Breast epithelium (tissue), 4 donors: ENCODE data around the gene WDFY2. TPM values are rescaled to one million over a fixed set of nuclear protein-coding genes. Genes with fewer than 3 reads are reported as not detected.

ENCODE experiments used
- DNase-seq, 2 donors: peaks; one replicate each; pipeline ENCODE4 v3.0.0-alpha.2; 2019; ENCODE audit warnings: low spot score in 2 of 2
- H3K27ac ChIP-seq, 2 donors: fragments of 200-600 bp; sonication (generic) in 1 of 2; one replicate each; pipeline ENCODE4 v1.5.1; 2016 to 2019; ENCODE audit warnings: mild to moderate bottlenecking in 1 of 2
- H3K27me3 ChIP-seq, 2 donors: fragments of 200-600 bp; sonication (generic) in 1 of 2; one replicate each; pipeline versions ENCODE4 v1.5.1 to v1.6.0; 2017 to 2019; ENCODE audit warnings: control low read depth in 1 of 2, mild to moderate bottlenecking in 1 of 2
- H3K36me3 ChIP-seq: fragments of 200-600 bp; one replicate; pipeline ENCODE4 v1.5.1; 2019
- H3K4me1 ChIP-seq, 2 donors: fragments of 200-600 bp; sonication (generic); one replicate each; pipeline ENCODE4 v1.5.1; 2016 to 2019; ENCODE audit warnings: control low read depth in 1 of 2
- H3K4me3 ChIP-seq, 3 donors: fragments of 200-600 bp; sonication (generic); 1 replicate in 2 of 3; 2 replicates in 1 of 3; pipeline ENCODE4 v1.5.1; 2016 to 2019; ENCODE audit warnings: mild to moderate bottlenecking in 3 of 3, moderate library complexity in 2 of 3
- H3K9me3 ChIP-seq, 2 donors: fragments of 200-600 bp; sonication (generic) in 1 of 2; one replicate each; pipeline ENCODE4 v1.5.1; 2016 to 2019; ENCODE audit warnings: control low read depth in 1 of 2
- POLR2A ChIP-seq: fragments of 450-650 bp; IDR thresholded peaks from one replicate; pipeline ENCODE4 v1.6.1; 2016; ENCODE audit warnings: antibody characterized with exemption, mild to moderate bottlenecking, moderate library complexity
- POLR2AphosphoS5 ChIP-seq, 3 donors: sonication (generic); formaldehyde crosslinking; IDR thresholded peaks; one replicate each; pipeline ENCODE4 v1.6.1; 2017; ENCODE audit warnings: antibody characterized with exemption in 3 of 3
- intact Hi-C: fragments of 100-400 bp; cut with DNase I; formaldehyde crosslinking; loops from one replicate; pipeline ENCODE4 v1.15.1; 2023; ENCODE audit warnings: low total_unique reads
- total RNA-seq, 3 donors: library from RNA; depleted of rRNA; stranded (reverse); fragments of >200 nt; gene quantifications; one replicate each; pipeline ENCODE4 v1.1.0, GENCODE V29; 2016
- TF ChIP-seq, protein P1 (sequence below), 3 donors: fragments of 450-650 bp; IDR thresholded peaks; one replicate each; pipeline ENCODE4 v1.5.1; 2016 to 2017; ENCODE audit warnings: antibody characterized with exemption in 3 of 3, mild to moderate bottlenecking in 3 of 3, moderate library complexity in 3 of 3

WDFY2 gene
- total RNA-seq, 3 donors from 2014 or later, result 21.0 to 27.7 (median 21.4) TPM

DNA sequence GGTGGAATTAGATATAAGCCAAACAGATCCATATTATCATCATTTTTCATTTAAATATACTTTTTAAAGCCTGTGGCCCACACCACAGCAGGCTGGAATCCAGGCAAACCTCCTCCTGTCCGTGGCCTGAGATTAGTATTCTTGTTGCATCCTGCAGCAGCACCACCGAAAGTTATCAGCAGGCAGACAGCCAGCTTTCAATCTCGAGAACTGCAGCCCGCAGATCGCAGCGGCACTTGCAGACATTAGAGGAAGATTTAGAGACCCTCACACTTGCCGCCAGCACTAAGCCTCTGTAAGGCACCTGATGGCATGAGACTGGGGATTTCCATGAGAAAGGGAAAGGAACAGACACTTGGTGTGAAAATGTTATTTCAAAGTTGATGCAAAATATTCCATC, 212.3 kb downstream of the WDFY2 start:
- TF ChIP-seq, protein P1, sequence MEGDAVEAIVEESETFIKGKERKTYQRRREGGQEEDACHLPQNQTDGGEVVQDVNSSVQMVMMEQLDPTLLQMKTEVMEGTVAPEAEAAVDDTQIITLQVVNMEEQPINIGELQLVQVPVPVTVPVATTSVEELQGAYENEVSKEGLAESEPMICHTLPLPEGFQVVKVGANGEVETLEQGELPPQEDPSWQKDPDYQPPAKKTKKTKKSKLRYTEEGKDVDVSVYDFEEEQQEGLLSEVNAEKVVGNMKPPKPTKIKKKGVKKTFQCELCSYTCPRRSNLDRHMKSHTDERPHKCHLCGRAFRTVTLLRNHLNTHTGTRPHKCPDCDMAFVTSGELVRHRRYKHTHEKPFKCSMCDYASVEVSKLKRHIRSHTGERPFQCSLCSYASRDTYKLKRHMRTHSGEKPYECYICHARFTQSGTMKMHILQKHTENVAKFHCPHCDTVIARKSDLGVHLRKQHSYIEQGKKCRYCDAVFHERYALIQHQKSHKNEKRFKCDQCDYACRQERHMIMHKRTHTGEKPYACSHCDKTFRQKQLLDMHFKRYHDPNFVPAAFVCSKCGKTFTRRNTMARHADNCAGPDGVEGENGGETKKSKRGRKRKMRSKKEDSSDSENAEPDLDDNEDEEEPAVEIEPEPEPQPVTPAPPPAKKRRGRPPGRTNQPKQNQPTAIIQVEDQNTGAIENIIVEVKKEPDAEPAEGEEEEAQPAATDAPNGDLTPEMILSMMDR (IDR thresholded peaks at IDR 0.05), result no peak
- TF ChIP-seq POLR2A (no peak), POLR2AphosphoS5 (IDR thresholded peaks at IDR 0.05) (no peak)
- Histone ChIP-seq H3K9me3 (no peaks in the 10 kb centered on the region), H3K36me3 (no peaks in the 10 kb centered on the region), H3K27ac (no peak overlapping the region), H3K27me3 (no peaks in the 10 kb centered on the region), H3K4me3 (no peak overlapping the region), H3K4me1 (peaks cover 0 to under 1% of the 10 kb centered on the region in 2 donors)
- DNase-seq, result no peak
- intact Hi-C loops, result no loop called here

DNA sequence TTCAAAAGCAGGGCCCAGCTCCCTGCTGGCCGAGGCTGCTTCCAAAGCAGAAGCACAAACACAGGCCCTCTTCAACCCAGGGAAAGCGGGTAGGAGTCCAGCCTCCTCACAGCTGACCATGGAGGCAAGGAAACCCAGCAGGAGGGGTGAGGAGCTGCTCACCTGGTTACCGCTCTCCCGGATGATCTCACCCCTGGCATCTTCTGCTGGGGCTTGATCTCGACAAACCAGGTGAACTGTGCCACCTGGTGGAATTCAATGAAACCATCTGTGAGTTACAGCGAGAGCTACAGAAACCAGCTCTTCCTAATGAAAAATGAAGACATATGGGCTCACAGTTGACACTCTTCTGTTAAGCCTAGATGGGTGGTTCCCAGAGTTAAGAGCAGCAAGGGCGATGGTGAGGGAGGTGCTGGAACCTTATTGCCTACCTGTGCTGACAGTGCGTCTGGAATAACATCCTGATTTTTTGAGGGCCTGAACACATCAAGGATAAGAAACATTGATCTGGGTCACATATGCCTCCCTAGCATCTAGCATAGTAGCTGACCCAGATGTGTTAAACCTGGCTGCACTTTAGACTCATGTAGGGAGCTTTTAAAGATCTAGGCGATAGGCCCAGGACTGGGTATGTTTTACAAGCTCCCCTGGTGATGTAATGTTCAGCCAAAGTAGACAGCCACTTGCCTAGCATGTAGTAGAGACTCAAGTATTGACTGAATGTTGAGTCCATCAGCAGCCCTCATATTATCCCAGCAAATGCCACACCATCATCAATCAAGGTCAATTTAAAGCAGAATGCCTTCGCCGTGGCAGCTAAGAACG, 213.6 kb downstream of the WDFY2 start:
- peak in 1 of 2 donors; percentile 80 for DNase-seq
- H3K4me3 ChIP-seq, result no peak overlapping the region
- no peaks in the 10 kb centered on the region for H3K9me3 ChIP-seq
- peaks cover 6 to 14% of the 10 kb centered on the region in 2 donors for H3K4me1 ChIP-seq
- intact Hi-C loops, result no loop called here
- H3K36me3 ChIP-seq, result no peaks in the 10 kb centered on the region
- no peak overlapping the region for H3K27ac ChIP-seq
- no peaks in the 10 kb centered on the region for H3K27me3 ChIP-seq
- TF ChIP-seq POLR2AphosphoS5 (IDR thresholded peaks at IDR 0.05), result no peak
- TF ChIP-seq, protein P1 (IDR thresholded peaks at IDR 0.05), result peak; percentile 33 to 80 (median 56)

DNA sequence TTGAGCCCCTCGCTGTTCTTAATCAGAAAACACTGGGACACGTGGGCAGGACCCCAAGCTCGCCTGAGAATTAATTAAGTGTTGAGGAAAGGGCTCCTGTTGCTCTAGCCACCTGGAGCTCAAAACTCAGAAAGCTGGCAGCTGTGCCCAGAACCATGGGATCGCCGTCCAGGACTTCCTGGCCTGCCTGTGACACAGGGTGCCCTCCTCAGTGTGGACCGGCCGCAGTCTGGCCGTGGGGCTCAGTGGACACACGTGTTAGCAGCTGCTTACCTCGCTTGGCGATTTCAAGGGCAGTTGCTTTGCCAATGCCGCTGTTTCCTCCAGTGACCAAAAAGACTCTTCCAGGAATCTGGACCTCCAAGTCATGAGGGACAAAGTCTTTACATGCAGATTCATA, 215.0 kb downstream of the WDFY2 start:
- Histone ChIP-seq H3K36me3 (no peaks in the 10 kb centered on the region), H3K9me3 (no peaks in the 10 kb centered on the region), H3K27me3 (no peaks in the 10 kb centered on the region), H3K27ac (no peak overlapping the region), H3K4me1 (peaks cover 6 to 19% of the 10 kb centered on the region in 2 donors), H3K4me3 (no peak overlapping the region)
- TF ChIP-seq, protein P1 (IDR thresholded peaks at IDR 0.05), result no peak
- TF ChIP-seq POLR2AphosphoS5 (IDR thresholded peaks at IDR 0.05) (no peak), POLR2A (no peak)
- intact Hi-C loops, result no loop called here
- DNase-seq, result no peak

DNA sequence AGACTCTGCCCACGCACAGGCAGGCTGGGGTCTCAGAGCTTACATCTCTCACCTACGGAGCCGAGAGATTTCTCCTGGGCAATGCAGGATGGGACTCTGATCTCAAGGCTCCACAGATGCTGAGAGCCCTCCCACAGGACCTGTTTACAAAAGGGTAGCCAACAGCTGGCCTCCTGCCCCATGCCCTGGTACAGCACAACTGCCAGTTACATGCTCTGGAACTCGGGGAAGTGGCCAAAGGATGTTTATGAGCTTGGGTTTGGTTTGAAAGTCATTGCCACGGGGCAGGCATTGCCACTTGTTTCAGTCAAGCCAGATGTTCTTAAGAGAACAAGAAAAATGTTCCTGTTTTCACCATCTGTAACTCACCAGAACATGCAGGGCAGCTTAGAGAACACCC, 216.2 kb downstream of the WDFY2 start:
- Histone ChIP-seq H3K4me1 (peaks cover 6 to 19% of the 10 kb centered on the region in 2 donors), H3K27ac (peak overlapping the region; percentile 15 to 100)

More for the DNA sequence above, 216.2 kb downstream of the WDFY2 start:
- no peaks in the 10 kb centered on the region for H3K27me3 ChIP-seq
- no peak overlapping the region for H3K4me3 ChIP-seq
- no peak for DNase-seq
- TF ChIP-seq, protein P1 (IDR thresholded peaks at IDR 0.05), result no peak
- TF ChIP-seq POLR2AphosphoS5 (IDR thresholded peaks at IDR 0.05) (no peak), POLR2A (no peak)
- intact Hi-C loops, result loop anchor here (10.0 kb wide), 1 partner anchor 346 kb away; the partner anchor contains the start of gene INTS6
- no peaks in the 10 kb centered on the region for H3K36me3 ChIP-seq
- H3K9me3 ChIP-seq, result no peaks in the 10 kb centered on the region
